GM12865 (cell line): ENCODE measurements around the gene HYAL3.

Source experiments
- DNase-seq: peaks from one replicate; pipeline ENCODE4 v3.0.0; 2010; ENCODE audit warnings: low read depth
- H3K4me3 ChIP-seq: 2 replicates; pipeline ENCODE4 v1.5.1; 2011; ENCODE audit warnings: mild to moderate bottlenecking, low read depth, low read length, control low read depth
- TF ChIP-seq, protein P1 (sequence below): IDR thresholded peaks from 2 replicates; pipeline ENCODE4 v1.5.1; 2011; ENCODE audit warnings: low read length, control low read depth, low read depth, inconsistent platforms; ENCODE audit not compliant: insufficient read depth; ENCODE audit errors: missing control alignments

HYAL3 gene

DNA sequence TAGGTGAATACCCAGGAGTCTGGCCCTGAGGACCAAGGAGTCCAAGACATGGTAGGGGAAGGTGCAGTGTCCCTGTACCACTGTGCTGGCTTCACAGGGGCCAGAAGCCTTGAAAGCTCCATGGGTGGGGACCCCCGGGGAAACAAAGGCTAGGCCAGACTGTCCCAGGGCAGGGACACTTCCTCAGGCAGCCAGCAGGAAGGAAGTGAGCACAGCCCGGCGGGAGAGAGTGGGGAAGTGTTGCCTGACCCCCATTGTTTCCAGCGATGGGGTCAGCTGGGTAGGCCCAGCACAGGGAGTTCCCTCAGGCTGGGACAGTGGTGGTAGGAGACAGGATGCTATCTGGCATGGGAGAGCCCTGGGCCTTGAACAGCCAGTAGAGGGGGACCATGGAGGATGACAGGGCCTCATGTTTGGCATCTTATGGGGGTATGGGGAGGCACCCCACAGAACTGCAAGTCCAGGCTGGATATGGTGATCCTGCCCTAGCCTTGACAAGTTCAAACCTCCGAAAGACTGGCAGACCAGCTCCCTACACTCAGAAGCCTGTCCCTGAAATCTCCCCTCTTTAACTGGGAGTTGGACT lies 24.5 kb upstream of the HYAL3 start:
- no peak for DNase-seq
- TF ChIP-seq, protein P1, sequence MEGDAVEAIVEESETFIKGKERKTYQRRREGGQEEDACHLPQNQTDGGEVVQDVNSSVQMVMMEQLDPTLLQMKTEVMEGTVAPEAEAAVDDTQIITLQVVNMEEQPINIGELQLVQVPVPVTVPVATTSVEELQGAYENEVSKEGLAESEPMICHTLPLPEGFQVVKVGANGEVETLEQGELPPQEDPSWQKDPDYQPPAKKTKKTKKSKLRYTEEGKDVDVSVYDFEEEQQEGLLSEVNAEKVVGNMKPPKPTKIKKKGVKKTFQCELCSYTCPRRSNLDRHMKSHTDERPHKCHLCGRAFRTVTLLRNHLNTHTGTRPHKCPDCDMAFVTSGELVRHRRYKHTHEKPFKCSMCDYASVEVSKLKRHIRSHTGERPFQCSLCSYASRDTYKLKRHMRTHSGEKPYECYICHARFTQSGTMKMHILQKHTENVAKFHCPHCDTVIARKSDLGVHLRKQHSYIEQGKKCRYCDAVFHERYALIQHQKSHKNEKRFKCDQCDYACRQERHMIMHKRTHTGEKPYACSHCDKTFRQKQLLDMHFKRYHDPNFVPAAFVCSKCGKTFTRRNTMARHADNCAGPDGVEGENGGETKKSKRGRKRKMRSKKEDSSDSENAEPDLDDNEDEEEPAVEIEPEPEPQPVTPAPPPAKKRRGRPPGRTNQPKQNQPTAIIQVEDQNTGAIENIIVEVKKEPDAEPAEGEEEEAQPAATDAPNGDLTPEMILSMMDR = no peak
- H3K4me3 ChIP-seq = no peak overlapping the region

GRCh38 chr3:50323092-50323600 lies 23.9 kb upstream of the HYAL3 start:
- TF ChIP-seq, protein P1 = no peak
- no peak overlapping the region for H3K4me3 ChIP-seq

DNA sequence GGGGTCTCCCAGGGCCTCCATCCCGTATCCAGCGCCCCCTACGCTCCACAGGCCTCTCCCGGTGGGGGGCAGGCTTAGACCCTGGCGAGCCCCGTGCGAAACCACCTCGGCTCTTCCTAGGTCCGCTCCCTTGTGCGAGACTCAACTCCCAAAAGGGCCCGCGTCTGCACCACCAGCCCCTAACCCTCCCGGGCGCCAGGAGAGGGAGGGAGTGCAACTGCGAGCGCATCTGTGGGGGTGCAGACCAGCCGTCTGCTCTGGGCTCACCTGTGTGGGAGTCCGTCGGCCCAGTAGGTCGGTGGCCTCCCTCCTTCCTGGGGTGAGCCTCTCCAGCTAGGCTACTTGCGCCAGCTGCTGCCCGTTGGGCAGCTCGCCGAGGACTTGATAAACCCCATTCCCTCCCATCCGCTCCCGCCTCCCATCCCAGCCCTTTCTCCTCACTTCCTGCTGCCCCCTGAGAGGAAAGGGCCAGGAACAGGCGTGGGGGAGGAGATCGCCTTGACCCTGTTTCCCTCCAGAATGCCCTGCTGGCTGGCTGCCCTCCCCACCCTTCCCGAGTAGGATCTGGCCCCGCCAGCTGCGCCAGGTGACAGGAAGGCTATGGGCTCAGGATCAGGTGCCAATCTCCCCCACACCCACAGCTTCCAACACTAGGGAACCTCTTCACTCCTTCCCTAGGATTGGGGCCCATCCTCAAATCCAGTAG lies 23.3 kb upstream of the HYAL3 start, which contains the start of gene HYAL2:
HYAL2 (minus strand) TSS at position 360 of the 706 bp plus-strand sequence. CDS start 2,256 bp downstream, outside the sequence.
- DNase-seq = no peak
- H3K4me3 ChIP-seq = peak within 1 kb of the TSS; percentile 81
- TF ChIP-seq, protein P1 = no peak

More at GRCh38 chr3:50323092-50323600, 23.9 kb upstream of the HYAL3 start:
- DNase-seq = no peak

DNA sequence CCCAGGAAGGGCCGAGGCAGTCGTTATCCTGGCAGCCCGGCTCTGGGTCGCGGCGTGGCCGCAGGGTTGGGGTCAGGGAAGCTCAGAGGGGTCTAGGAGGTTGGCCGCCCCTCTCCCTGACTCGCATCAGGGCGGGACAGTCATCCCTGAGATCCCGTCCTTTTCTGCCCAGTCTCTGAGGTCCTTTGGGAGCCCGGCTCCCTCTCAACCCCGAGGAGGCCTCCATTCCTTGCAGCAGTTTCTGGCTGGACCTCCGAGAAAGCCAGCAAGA lies 22.8 kb upstream of the HYAL3 start:
- DNase-seq = no peak
- peak overlapping the region; percentile 81 for H3K4me3 ChIP-seq
- TF ChIP-seq, protein P1 = no peak

GRCh38 chr3:50321336-50322114 lies 22.3 kb upstream of the HYAL3 start:
- DNase-seq = peak; percentile 91
- TF ChIP-seq, protein P1 = peak; percentile 56
- peak overlapping the region; percentile 81 for H3K4me3 ChIP-seq

GRCh38 chr3:50320853-50321335 lies 21.7 kb upstream of the HYAL3 start:
- DNase-seq = peak; percentile 71
- TF ChIP-seq, protein P1 = no peak
- H3K4me3 ChIP-seq = peak overlapping the region; percentile 81
